Right lobe of liver (tissue), 6 donors: ENCODE results near the gene PYGB. TPM values are rescaled to one million over a fixed set of nuclear protein-coding genes. Genes with fewer than 3 reads are reported as not detected.
A peak's percentile ranks its signal among the peaks of the same experiment; 100 is the strongest.

ENCODE experiments used
- ATAC-seq, 4 donors: fragments of 200-7000 bp; cut with Tn5 transposase; one replicate each; pipeline ENCODE4 v1.9.1; 2020; ENCODE audit warnings: mild to moderate bottlenecking in 4 of 4, moderate library complexity in 4 of 4
- DNase-seq, 3 donors: peaks; one replicate each; pipeline ENCODE4 v3.0.0-alpha.2; 2020
- H3K27ac ChIP-seq, 3 donors: fragments of 200-600 bp; one replicate each; pipeline ENCODE4 v1.8.0; 2022
- H3K27me3 ChIP-seq, 2 donors: fragments of 200-600 bp; one replicate each; pipeline ENCODE4 v1.8.0; 2022
- H3K36me3 ChIP-seq, 4 donors: fragments of 200-600 bp; sonication (generic) in 1 of 4; one replicate each; pipeline versions ENCODE4 v1.5.1 to v1.8.0; 2017 to 2022; ENCODE audit warnings: control low read depth in 1 of 4
- H3K4me1 ChIP-seq, 4 donors: fragments of 200-600 bp; sonication (generic) in 1 of 4; one replicate each; pipeline versions ENCODE4 v1.5.1 to v1.8.0; 2017 to 2022; ENCODE audit warnings: control low read depth in 1 of 4
- H3K4me3 ChIP-seq, 3 donors: fragments of 200-600 bp; one replicate each; pipeline ENCODE4 v1.8.0; 2022
- H3K9me3 ChIP-seq, 4 donors: fragments of 200-600 bp; sonication (generic) in 1 of 4; one replicate each; pipeline versions ENCODE4 v1.5.1 to v1.8.0; 2017 to 2022; ENCODE audit warnings: control low read depth in 1 of 4
- POLR2A ChIP-seq: fragments of 450-650 bp; IDR thresholded peaks from one replicate; pipeline ENCODE4 v1.6.1; 2017; ENCODE audit warnings: antibody characterized with exemption, mild to moderate bottlenecking
- WGBS: methylation state at CpG from one replicate; pipeline ENCODE4 v1.1.6; 2018; ENCODE audit warnings: low coverage, low lambda C conversion rate; ENCODE audit not compliant: insufficient coverage; ENCODE audit errors: missing lambda C conversion rate; 5-methylcytosine and 5-hydroxymethylcytosine counted together
- intact Hi-C, 2 donors: fragments of 100-400 bp; cut with DNase I; formaldehyde crosslinking; loops; one replicate each; pipeline versions ENCODE4 v1.11.2 to v1.14.1; 2022
- total RNA-seq, 6 experiments: library from RNA; depleted of rRNA in 2 of 6; stranded (reverse); fragments of >200 nt in 2 of 6; fragmentation: NEBNext Ultra II Directional in 3 of 6; extraction: Animal tissue kit (Norgen Biotek cat#: 25700) in 3 of 6; gene quantifications; one replicate each; pipeline versions ENCODE4 v1.1.0 to v1.2.4, GENCODE V29; 2016 to 2023
- TF ChIP-seq, protein P1 (sequence below), 4 donors: fragments of 200-600 bp in 3 of 4; fragments of 450-650 bp in 1 of 4; IDR thresholded peaks; one replicate each; pipeline versions ENCODE4 v1.5.1 to v1.8.0; 2016 to 2022; ENCODE audit warnings: antibody characterized with exemption in 4 of 4, mild to moderate bottlenecking in 2 of 4
- donor health status: DM: no; HTN: yes; CAD: no.
- donor health status: DM: no; HTN: no; CAD: no.
- donor health status: DM: no; HTN: no; CAD: no.
- donor health status: DM: no; HTN: yes; CAD: no.
- donor health status: DM: no; HTN: yes; CAD: no.

PYGB gene
- total RNA-seq, 6 experiments from 2014 or later = 6.6 to 27.4 (median 13.2) TPM

DNA sequence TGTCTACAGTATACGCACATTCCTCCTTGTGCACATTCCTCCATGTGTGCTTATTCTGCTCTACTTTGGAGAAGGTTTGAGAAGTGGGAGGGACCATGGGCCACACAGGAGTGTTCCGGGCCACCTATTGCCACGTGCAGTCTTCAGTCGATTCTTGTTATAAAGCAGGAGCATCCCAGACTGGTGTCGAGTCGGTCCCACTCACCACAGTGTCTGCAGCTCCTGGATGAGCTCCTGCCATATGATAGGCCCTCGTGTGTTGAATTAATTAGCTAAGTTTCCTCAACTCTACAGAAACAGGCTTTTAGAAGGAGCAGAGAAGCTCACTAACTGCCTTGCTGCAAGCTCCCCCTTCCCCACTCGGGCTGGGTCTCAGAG is 29.8 kb upstream of the PYGB start:
- no peak overlapping the region for H3K27ac ChIP-seq
- H3K27me3 ChIP-seq = no peaks in the 10 kb centered on the region
- DNase-seq = no peak
- 95% methylated on average over 8 of the region's 8 CpGs for WGBS
- no peak for TF ChIP-seq POLR2A
- TF ChIP-seq, protein P1, sequence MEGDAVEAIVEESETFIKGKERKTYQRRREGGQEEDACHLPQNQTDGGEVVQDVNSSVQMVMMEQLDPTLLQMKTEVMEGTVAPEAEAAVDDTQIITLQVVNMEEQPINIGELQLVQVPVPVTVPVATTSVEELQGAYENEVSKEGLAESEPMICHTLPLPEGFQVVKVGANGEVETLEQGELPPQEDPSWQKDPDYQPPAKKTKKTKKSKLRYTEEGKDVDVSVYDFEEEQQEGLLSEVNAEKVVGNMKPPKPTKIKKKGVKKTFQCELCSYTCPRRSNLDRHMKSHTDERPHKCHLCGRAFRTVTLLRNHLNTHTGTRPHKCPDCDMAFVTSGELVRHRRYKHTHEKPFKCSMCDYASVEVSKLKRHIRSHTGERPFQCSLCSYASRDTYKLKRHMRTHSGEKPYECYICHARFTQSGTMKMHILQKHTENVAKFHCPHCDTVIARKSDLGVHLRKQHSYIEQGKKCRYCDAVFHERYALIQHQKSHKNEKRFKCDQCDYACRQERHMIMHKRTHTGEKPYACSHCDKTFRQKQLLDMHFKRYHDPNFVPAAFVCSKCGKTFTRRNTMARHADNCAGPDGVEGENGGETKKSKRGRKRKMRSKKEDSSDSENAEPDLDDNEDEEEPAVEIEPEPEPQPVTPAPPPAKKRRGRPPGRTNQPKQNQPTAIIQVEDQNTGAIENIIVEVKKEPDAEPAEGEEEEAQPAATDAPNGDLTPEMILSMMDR (IDR thresholded peaks at IDR 0.05) = no peak
- H3K36me3 ChIP-seq = peaks cover 0 to 20% (median 2%) of the 10 kb centered on the region in 4 donors
- H3K9me3 ChIP-seq = no peaks in the 10 kb centered on the region
- intact Hi-C loops = no loop called here
- no peak for ATAC-seq
- no peak overlapping the region for H3K4me3 ChIP-seq
- H3K4me1 ChIP-seq = no peaks in the 10 kb centered on the region

DNA sequence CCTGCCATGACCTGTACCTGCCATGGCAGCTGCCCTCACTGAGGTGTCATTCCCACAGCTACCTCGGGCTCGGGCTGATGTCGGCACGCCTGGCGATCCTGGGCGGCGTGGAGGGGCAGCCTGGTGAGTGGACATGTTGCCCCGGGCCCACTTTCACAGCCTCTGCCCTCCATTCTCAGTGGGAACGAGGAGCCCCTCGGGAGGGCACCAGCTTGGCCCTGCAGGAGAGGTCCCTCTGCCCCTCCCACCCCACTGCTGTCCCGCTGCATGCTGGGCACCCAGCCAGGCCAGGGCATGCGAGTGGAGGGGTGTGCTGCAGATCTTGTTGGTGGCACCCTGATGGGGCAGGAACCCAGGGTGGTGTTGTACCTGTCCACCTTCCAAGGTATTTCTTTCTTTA is 29.4 kb upstream of the PYGB start:
- no CpG with 5 or more reads among the region's 12 CpGs for WGBS
- Histone ChIP-seq H3K4me3 (no peak overlapping the region), H3K27me3 (no peaks in the 10 kb centered on the region), H3K4me1 (no peaks in the 10 kb centered on the region), H3K9me3 (no peaks in the 10 kb centered on the region), H3K36me3 (peaks cover 0 to 20% (median 2%) of the 10 kb centered on the region in 4 donors), H3K27ac (no peak overlapping the region)
- intact Hi-C loops = no loop called here
- DNase-seq = no peak
- ATAC-seq = no peak
- TF ChIP-seq, protein P1 (IDR thresholded peaks at IDR 0.05) = no peak

DNA sequence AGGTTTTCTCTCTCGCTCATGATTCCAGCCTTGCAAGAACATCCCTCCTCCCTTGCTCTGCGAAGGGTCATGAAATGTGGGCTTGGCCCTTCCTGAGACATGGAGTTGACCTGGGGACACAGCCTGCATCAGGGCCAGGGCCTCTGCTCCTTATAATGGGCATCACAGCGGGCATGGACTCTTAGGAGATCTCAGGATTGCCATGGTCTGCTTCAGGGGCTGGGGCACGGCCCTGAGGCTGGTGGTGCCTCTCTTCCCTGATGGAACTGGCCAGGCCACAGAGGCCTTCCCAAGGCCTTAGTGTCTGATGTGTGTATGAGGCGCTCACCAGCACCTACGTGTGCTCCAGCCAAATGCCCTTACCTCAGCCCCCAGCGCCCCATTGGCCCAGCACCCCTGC is 28.5 kb upstream of the PYGB start:
- ATAC-seq = no peak

DNA sequence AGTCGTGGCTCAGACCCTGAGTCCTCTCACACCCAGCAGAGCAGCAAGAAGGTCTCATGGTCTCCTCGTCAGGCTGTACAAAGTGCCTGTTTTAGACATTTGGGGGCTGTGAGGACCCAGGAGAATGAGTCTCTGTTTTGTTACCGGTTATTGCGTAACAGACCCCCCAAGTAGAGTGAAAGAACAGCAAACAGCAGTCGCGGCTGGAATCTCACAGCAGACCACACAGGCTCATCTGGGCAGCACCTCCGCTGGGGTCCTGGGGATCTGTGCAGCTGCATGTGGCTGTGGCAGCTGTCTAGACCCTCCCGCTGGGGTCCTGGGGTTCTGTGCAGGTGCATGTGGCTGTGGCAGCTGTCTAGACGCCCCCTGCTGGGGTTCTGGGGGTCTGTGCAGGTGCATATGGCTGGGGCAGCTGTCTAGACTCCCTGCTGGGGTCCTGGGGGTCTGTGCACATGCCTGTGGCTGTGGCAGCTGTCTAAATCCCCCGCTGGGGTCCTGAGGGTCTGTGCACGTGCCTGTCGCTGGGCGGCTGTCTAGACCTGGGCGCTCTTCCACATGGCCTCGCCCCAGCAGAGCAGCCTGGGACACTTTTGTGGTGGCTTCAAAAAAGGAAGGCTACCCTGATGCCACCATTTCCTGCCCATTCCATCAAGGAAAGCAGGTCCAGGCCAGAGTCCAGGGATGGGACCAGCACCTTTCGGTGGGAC is 27.7 kb upstream of the PYGB start:
- no peak for ATAC-seq

More for the DNA sequence above, 28.5 kb upstream of the PYGB start:
- TF ChIP-seq POLR2A = no peak
- TF ChIP-seq, protein P1 (IDR thresholded peaks at IDR 0.05) = no peak
- no peak overlapping the region for H3K27ac ChIP-seq
- WGBS = no CpG with 5 or more reads among the region's 7 CpGs
- intact Hi-C loops = no loop called here
- H3K4me1 ChIP-seq = no peaks in the 10 kb centered on the region
- no peaks in the 10 kb centered on the region for H3K27me3 ChIP-seq
- H3K9me3 ChIP-seq = no peaks in the 10 kb centered on the region
- H3K4me3 ChIP-seq = no peak overlapping the region
- no peak for DNase-seq
- H3K36me3 ChIP-seq = peaks cover 0 to 20% (median 2%) of the 10 kb centered on the region in 4 donors

More for the DNA sequence above, 27.7 kb upstream of the PYGB start:
- no peak overlapping the region for H3K27ac ChIP-seq
- H3K36me3 ChIP-seq = peaks cover 0 to 14% (median under 1%) of the 10 kb centered on the region in 4 donors
- H3K4me3 ChIP-seq = no peak overlapping the region
- WGBS = 71% methylated on average over 2 of the region's 16 CpGs
- no peaks in the 10 kb centered on the region for H3K9me3 ChIP-seq
- no peaks in the 10 kb centered on the region for H3K4me1 ChIP-seq
- intact Hi-C loops = loop anchor here in 1 of 2 donors (10.0 kb wide), 1 partner anchor 75 kb away; no protein-coding TSS in a partner anchor
- no peak for TF ChIP-seq POLR2A
- TF ChIP-seq, protein P1 (IDR thresholded peaks at IDR 0.05) = peak in 1 of 4 donors; percentile 4
- H3K27me3 ChIP-seq = no peaks in the 10 kb centered on the region
- DNase-seq = no peak
